Mesenteric fat pad (tissue), 1 donor: ENCODE measurements around the gene SLC43A2. TPM values are rescaled to one million over a fixed set of nuclear protein-coding genes. Genes with fewer than 3 reads are reported as not detected.
"Not testable (repeated sequence)": the region's sequence is repeated elsewhere in the genome, so short reads cannot be mapped to it uniquely, and the experiment has no call there.

ENCODE experiments used
- DNase-seq: peaks from one replicate; pipeline ENCODE4 v3.0.0-alpha.2; 2020; ENCODE audit warnings: low spot score
- total RNA-seq: library from RNA; stranded (reverse); fragmentation: NEBNext Ultra II Directional; extraction: Animal tissue kit (Norgen Biotek cat#: 25700); gene quantifications from one replicate; pipeline ENCODE4 v1.2.1, GENCODE V29; 2021
- donor health status: DM: yes; HTN: yes; CAD: no.

The SLC43A2 gene
- total RNA-seq, 1 donor from 2014 or later, result 31.4 TPM

GRCh38 chr17:1545618-1546017 is 83.0 kb downstream of the SLC43A2 start:
- DNase-seq, result no peak

GRCh38 chr17:1542316-1542715 is 86.3 kb downstream of the SLC43A2 start:
- DNase-seq, result no peak

- no peak for DNase-seq
Measured at GRCh38 chr17:1541367-1541904, 87.2 kb downstream of the SLC43A2 start.

GRCh38 chr17:1539811-1540210 is 88.8 kb downstream of the SLC43A2 start:
- DNase-seq, result no peak

- no peak for DNase-seq
Measured at GRCh38 chr17:1535737-1536136, 92.9 kb downstream of the SLC43A2 start.

- no peak for DNase-seq
Measured at GRCh38 chr17:1533661-1534325, 94.8 kb downstream of the SLC43A2 start.

GRCh38 chr17:1532836-1533602 is 95.6 kb downstream of the SLC43A2 start:
- no peak for DNase-seq

- no peak for DNase-seq
Measured at GRCh38 chr17:1529863-1530262, 98.8 kb downstream of the SLC43A2 start.

GRCh38 chr17:1526876-1527275 is 101.8 kb downstream of the SLC43A2 start:
- not testable (repeated sequence) for DNase-seq

- DNase-seq, result no peak
Measured at GRCh38 chr17:1522626-1523025, 106.0 kb downstream of the SLC43A2 start.

- DNase-seq, result no peak
Measured at GRCh38 chr17:1521086-1521640, 107.5 kb downstream of the SLC43A2 start.

- DNase-seq, result no peak
Measured at GRCh38 chr17:1519678-1520077, 109.0 kb downstream of the SLC43A2 start.

Other genes with a start within 250 kb of the SLC43A2 start
- 480 TPM for gene YWHAE, start 228.6 kb downstream of the SLC43A2 start, total RNA-seq
- gene CRK, start 172.6 kb downstream of the SLC43A2 start, total RNA-seq, result 97.0 TPM
- 552 TPM for gene MYO1C, start 136.1 kb downstream of the SLC43A2 start, total RNA-seq
- 77.6 TPM for gene INPP5K, start 112.2 kb downstream of the SLC43A2 start, total RNA-seq
- gene PITPNA, start 66.0 kb downstream of the SLC43A2 start, total RNA-seq, result 80.1 TPM
- gene SCARF1, start 16.9 kb upstream of the SLC43A2 start, total RNA-seq, result 25.7 TPM
- gene RILP, start 21.0 kb upstream of the SLC43A2 start, total RNA-seq, result 31.4 TPM
- gene PRPF8, start 56.0 kb upstream of the SLC43A2 start, total RNA-seq, result 225 TPM
- 30.1 TPM for gene TLCD2, start 81.5 kb upstream of the SLC43A2 start, total RNA-seq
- 47.4 TPM for gene WDR81, start 95.9 kb upstream of the SLC43A2 start, total RNA-seq
- gene SERPINF2, start 114.0 kb upstream of the SLC43A2 start, total RNA-seq, result 29.3 TPM
- 1,175 TPM for gene SERPINF1, start 133.2 kb upstream of the SLC43A2 start, total RNA-seq
- 23.6 TPM for gene SMYD4, start 201.1 kb upstream of the SLC43A2 start, total RNA-seq
- gene RPA1, start 201.2 kb upstream of the SLC43A2 start, total RNA-seq, result 79.4 TPM